DMS79 treated with DMSO at 0.1 percent for 48 hours (cell line): ENCODE data around the gene DIPK1C.

Experiments
- DNase-seq: peaks from one replicate; lab custom pipeline; 2025; lab: John Stamatoyannopoulos, UW

The DIPK1C gene

GRCh38 chr18:74482697-74483096 is 25.6 kb upstream of the DIPK1C start:
- no peak for DNase-seq

GRCh38 chr18:74480149-74480651 is 23.1 kb upstream of the DIPK1C start:
- DNase-seq = no peak

- DNase-seq = no peak
Observed at GRCh38 chr18:74479486-74480148, 22.5 kb upstream of the DIPK1C start.

- no peak for DNase-seq
Observed at GRCh38 chr18:74478880-74479279, 21.8 kb upstream of the DIPK1C start.

GRCh38 chr18:74478316-74478715 is 21.2 kb upstream of the DIPK1C start:
- no peak for DNase-seq

GRCh38 chr18:74477771-74478170 is 20.7 kb upstream of the DIPK1C start:
- no peak for DNase-seq

- no peak for DNase-seq
Observed at GRCh38 chr18:74476140-74476539, 19.0 kb upstream of the DIPK1C start.

- DNase-seq = no peak
Observed at GRCh38 chr18:74473976-74474640, 17.0 kb upstream of the DIPK1C start.

- DNase-seq = no peak
Observed at GRCh38 chr18:74472312-74472711, 15.2 kb upstream of the DIPK1C start.

- DNase-seq = no peak
Observed at GRCh38 chr18:74468547-74469061, 11.5 kb upstream of the DIPK1C start.

- no peak for DNase-seq
Observed at GRCh38 chr18:74465775-74466174, 8.7 kb upstream of the DIPK1C start.

GRCh38 chr18:74463983-74464382 is 6.9 kb upstream of the DIPK1C start:
- DNase-seq = no peak

GRCh38 chr18:74463254-74463653 is 6.1 kb upstream of the DIPK1C start:
- DNase-seq = no peak

- DNase-seq = no peak
Observed at GRCh38 chr18:74460825-74461224, 3.7 kb upstream of the DIPK1C start.

- no peak for DNase-seq
Observed at GRCh38 chr18:74459889-74460288, 2.8 kb upstream of the DIPK1C start.

- DNase-seq = no peak
Observed at GRCh38 chr18:74457725-74458421, 765 bp upstream of the DIPK1C start.

- no peak for DNase-seq
Observed at GRCh38 chr18:74456349-74457042, 612 bp downstream of the DIPK1C start.

GRCh38 chr18:74456017-74456348 is 1.1 kb downstream of the DIPK1C start:
- no peak for DNase-seq

GRCh38 chr18:74455386-74455785 is 1.7 kb downstream of the DIPK1C start:
- no peak for DNase-seq

GRCh38 chr18:74454279-74454751 is 2.8 kb downstream of the DIPK1C start:
- no peak for DNase-seq

- DNase-seq = no peak
Observed at GRCh38 chr18:74453642-74454198, 3.4 kb downstream of the DIPK1C start.

GRCh38 chr18:74453016-74453566 is 4.0 kb downstream of the DIPK1C start:
- DNase-seq = no peak
